Activated T-cell treated with anti-CD3 and anti-CD28 coated beads for 48 hours (primary cell): ENCODE data around the gene SERPINB11.
"Not testable (repeated sequence)": the region's sequence is repeated elsewhere in the genome, so short reads cannot be mapped to it uniquely, and the experiment has no call there.

Source experiments
- DNase-seq: peaks from one replicate; pipeline ENCODE4 v3.0.0-alpha.2; 2020; ENCODE audit warnings: low read depth

Gene SERPINB11

DNA sequence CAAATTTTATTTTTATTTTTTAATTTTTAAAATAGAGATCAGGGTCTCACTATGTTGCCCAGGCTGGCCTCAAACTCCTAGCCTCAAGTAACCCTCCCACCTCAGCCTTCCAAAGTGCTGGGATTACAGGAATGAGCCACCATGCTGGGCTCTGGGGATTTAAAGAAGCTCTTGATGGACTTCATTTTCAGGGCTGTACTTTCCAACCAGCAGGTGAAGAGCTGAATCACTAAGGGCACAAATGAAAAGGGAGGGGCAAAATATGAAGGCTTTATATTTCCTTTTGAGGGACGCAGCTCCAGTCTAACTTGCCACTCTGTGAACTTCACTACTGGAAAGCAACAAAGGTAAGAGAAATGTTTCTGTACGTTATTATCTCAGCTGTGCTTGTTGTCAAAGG, at the start of gene SERPINB11:
SERPINB11 (plus strand) TSS at position 301 of the 400 bp plus-strand sequence. CDS start 7,234 bp downstream, outside the sequence.
- DNase-seq, result no peak

- DNase-seq, result not testable (repeated sequence)
These were observed 43.8 kb upstream of the SERPINB11 start for GRCh38 chr18:63658920-63659319.

- DNase-seq, result not testable (repeated sequence)
These were observed 41.0 kb upstream of the SERPINB11 start, which contains the start of gene SERPINB3 for GRCh38 chr18:63661750-63662149. Gene SERPINB3 (minus strand): TSS chr18:63661893. CDS start chr18:63661216, 677 bp downstream.

DNA sequence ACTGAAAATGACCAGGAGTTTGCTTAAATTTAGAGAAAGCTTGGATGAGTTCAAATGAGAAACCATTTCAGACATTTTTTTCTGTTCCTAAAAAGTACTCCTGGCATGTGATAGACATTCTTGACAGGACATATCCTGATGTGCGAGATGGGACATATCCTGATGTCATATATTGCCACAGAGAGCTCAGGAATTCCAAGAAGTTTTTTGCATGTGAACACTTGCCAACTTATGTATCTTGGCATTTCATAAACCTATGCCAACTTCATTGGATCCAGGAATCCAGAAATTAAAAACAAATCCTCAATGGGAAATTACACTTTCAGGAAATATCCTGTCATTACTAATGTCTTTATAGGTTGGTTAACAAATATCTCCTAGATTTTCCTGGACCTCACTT, 38.2 kb upstream of the SERPINB11 start:
- no peak for DNase-seq

GRCh38 chr18:63676526-63677323, 26.0 kb upstream of the SERPINB11 start:
- no peak for DNase-seq

GRCh38 chr18:63677500-63678225, 25.1 kb upstream of the SERPINB11 start:
- no peak for DNase-seq

DNA sequence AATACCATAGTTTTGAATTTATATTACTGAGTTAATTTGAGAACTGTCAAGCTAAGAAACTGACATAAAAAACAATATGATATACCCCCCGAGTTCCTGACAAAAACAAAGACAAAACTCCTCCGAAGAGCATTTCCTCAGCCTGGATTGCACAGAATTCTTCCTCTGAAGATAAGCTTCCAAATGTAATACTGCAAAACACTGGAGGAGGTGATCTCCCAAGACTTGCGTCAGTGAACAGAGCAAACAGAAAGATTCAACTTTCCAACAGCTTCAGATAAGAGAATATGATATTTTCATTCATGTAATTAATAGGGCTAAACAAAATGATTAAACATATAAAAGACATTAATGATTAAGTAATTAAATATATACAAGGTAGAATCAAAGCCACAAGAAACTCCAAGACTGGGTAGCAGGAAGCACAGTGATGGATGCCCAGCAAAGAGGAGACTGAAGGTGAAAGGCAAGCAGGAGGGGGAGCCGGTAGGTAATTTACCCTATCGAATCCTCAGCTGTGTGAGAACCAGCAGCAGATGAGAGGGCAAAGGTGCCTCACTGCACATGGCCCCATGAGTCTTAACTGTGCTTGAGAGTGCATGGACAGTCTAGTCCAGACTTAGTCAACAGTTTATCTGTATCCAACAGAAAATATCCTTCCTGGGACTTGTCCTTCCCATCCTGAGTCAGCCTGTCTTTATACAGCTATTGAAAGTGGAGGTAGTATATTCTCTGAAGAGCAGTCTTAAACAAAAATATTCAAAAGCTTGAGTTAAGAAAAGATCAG, 22.7 kb upstream of the SERPINB11 start:
- DNase-seq, result no peak

DNA sequence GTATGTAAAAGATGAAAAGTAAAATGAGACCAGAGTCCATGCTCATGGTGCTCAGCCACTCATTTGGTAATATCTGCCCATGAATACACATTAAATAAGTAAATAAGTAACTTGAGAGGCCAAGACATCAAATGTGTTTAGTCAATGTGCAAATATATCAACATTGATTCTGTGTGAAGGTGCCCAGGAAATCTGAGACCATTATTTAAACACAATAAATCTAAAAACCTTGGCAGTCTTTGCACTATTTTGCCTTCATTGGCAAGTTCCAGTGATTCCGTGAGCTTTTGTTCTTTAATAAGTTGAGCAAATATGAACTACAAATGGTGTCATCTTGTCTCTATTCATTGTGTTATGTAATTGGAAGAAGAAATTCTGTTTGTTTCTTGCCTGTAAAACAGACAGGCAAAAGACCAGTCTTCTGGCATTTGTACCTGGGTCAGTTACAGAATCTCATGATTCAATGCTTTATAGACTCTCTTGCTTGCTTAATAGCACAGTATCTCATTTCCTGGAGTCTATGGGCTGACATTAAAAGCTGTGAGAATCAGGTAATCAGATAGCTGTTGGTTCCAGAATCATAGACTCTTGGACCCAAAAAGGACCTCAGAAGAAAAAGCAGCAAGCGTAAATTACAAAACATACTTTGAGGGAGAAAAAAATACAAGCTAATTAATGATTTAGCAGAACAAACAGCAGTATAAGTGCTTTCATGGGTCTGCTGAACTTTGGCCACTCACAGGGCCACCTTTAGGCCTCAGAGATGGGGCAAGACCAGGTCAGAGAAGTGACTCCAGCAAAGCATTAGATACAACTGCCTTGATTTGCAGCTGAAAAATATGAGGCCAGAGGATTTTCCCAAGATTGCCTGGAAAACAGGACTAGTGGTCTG, 21.1 kb upstream of the SERPINB11 start:
- DNase-seq, result no peak

DNA sequence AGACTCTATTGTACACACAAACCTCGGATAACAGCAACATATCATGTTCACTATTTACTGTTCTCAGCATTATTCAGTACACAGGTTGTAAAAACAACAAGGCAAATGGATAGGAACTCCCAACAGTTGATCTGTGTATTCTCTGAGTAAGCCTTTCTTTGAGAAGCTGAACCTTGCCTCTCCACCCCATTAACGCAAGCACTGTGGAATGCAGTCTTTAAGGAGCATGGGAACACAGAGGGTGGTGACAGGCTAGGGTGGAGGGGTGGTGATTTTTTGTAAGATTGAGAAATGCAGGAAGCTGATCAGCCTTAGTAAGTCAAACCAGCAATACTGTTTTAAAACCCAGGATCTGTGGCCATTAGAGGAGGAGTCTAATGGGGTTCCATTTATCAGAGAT, 19.6 kb upstream of the SERPINB11 start:
- no peak for DNase-seq

- no peak for DNase-seq
These were observed 18.9 kb upstream of the SERPINB11 start for GRCh38 chr18:63683890-63684289.

DNA sequence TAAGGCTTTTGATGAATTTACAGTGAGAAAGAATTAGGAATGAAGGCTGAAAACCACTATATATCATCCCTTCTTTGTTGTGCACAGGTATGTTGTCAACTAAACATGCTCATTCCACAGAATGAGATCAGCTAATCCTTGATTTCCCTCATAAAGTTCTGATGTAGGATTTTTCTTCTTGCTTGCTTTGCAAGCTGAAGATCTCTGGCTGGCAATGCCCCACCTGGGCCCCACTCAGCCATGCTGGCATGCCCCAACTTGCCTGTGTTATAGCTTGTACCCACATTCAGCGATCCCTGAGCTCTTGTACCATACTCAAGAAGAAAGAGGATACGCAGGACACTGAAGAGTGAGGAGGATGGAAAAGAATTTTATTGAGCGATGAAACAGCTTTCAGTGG, 18.0 kb upstream of the SERPINB11 start:
- no peak for DNase-seq

- DNase-seq, result no peak
These were observed 15.9 kb upstream of the SERPINB11 start for GRCh38 chr18:63686871-63687270.

DNA sequence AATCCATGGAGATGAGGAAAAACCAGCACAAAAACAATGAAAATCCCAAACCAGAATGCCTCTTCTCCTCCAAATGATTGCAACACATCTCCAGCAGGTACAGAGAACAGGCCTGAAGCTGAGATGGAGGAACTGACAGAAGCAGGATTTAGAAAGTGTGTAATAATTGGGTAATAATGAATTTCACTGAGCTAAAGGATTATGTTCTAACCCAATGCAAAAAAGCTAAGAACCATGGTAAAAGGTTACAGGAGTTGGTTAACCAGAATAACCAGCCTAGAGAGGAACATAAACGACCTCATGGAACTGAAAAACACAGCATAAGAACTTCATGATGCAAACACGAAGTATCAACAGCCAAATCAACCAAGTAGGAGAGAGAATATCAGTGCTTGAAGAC, 13.7 kb upstream of the SERPINB11 start:
- no peak for DNase-seq

DNA sequence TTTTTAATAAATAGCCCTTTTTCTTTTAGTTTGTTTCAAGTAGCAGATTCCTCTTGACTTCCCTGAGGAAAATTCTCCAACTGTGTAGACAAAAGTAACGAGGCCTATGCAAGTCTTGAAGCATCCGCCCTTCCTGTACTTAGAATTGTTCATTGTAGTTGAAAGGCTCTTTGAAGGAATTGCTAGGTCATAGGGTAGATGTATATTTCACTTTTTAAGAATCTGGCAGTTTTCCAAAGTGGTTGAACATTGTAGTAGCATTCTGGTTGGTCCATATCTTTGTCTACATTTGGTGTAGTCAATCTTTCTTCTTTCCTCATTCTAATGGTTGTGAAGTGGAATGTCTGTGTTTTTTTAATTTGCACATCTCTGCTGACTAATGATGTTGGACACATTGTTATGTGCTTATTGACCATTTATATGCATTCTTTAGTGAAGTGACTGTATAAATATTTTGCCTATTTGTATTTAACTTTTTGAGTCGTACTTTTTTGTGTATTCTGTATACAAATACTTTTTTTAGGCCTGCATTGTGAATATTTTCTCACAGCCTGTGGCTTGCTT, 5.6 kb upstream of the SERPINB11 start:
- DNase-seq, result no peak

GRCh38 chr18:63700501-63700900, 2.3 kb upstream of the SERPINB11 start:
- DNase-seq, result no peak

- no peak for DNase-seq
These were observed 808 bp upstream of the SERPINB11 start for GRCh38 chr18:63701952-63702351.

DNA sequence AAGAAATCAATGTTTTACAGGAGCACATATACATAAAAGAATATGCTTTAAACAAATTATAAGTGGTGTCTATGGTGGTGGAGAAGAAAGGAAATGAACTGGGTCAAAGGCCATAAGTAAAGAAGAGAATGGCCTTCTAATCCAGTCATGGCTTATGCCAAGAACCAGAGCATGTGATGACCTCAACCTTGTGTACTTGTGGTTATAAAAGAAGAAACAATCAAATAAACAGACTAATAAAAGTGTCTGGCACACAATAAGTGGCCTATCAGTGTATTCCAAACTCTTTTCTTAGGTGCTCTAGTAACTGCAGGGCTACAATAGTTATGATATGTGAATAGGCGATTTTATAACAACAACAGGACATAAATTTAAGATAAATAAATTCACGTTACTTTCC, 2.6 kb downstream of the SERPINB11 start:
- DNase-seq, result no peak

DNA sequence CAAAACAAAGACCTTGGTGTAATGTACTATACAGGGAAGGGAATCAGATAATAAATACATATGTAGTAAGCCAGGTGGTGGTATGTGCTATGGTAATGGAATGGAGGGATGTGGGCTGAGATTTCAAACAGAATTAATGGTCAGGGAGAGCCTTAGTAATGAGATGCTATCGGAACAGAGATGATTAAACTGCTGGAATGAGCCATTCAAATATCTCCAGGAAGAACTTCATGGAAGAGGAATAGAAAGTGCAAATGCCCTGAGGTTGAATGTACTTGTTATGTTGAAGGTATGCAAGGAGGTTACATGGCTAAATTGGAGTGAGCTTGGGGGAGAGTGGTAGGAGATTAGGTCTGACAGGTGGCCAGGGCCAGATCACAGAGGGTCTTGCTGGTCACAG, 5.1 kb downstream of the SERPINB11 start:
- no peak for DNase-seq

DNA sequence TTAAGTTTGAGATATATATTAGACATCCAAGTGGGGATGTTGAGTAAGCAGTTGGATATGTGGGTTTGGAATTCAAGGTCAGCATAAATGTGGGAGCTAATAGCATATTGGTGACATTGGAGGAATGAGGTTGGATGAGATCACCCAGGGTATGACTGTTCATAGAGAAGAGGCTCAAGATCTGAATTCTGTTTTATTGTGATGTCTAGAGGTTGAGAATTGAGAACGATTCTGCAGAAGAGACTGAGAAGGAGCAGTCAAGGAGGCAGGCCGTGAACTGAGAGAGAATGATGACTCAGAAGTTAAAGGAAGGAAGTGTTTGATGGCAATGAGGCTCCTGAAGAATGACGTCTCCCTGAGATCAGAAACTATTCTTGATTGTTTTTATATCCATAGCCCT, 5.9 kb downstream of the SERPINB11 start:
- DNase-seq, result no peak

DNA sequence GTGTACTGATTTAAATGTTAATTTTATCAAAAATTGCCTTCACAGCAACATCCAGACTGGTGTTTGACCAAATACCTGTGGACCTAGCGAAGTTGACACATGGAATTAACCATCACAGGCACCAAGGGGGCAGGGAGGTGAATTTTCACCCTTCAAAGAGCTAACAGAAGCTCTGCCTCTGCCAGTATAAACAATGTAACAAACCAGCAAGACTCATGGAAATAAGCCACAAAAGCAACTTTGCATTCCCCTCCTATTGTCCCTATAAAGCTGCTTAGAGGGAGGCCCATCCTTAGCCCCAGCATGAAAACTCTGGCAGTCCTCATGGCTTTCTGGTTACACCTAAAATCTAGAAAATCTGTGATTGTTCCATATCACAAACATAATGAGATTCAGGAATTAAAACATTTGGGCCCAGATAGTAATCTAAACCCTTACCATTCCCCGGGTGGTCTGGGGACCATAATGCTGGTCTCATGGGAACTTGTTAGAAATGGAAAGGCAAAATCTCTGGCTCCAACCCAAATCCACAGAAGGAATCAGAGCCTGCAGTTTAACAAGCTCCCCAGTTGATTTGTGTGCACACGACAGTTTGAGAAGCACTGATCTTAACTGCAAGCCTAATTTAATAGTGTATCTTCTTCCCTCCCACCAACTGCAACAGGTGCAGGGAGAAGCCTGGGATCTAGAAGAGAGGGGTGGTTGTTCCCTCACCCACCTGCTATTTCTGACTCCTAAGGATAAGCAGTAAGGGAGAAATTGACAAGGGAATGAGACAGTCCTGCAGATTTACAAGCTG, 23.1 kb downstream of the SERPINB11 start:
- no peak for DNase-seq
